Measurements from ENCODE around the gene FGF11. TPM values are rescaled to one million over a fixed set of nuclear protein-coding genes. Genes with fewer than 3 reads are reported as not detected.

FGF11 gene
- total RNA-seq, 2 donors from 2014 or later = 4.0 to 8.8 TPM

DNA sequence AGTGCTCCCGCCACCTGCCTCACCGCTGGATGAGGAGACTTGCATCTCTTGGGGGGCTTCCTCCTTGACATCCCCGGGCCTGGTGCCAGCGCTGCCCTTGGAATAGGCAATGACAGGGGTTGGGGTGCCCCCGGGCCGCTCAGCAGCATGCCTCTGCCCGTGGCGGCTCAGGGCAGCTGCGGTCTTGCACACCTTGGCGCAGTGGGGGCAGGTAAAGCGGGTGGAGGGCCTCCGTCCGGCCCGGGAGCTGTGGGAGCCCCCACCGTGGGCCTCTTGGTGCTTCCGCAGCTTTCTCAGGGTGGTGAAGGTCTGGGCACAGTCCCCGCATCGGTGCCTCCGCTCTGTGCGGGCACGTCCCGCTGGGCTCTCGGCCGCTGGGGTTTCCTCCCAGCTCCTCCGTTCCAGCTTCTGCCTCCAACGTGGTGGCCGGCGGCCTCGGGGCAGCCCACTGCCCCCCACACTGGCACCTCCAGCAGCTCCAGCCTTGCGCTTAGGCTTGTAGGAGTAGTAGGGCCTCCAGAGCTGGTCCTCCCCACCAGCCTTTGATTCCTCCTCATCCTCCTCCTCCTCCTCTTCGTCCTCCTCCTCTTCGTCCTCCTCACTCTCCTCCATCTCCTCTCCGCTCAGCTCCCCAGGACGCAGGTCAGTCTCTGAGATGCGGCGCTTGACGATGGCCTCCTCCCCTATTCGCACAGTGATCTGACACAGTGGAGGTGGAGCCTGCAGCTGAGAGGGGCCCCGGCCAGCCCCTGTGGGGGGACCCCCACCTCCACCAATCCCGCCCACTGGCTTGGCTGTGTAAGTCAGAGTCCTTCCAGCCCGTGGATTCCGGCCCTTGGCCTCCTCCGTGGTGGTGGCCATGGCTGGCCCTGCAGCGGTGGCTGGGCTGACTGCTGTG, 23.4 kb downstream of the FGF11 start:
- Histone ChIP-seq H3K36me3 (ENCODE audit: control insufficient read depth, insufficient read depth, low read length) (peaks cover 11% of the 10 kb centered on the region), H3K4me1 (ENCODE audit: control insufficient read depth, insufficient read depth, low read length) (no peaks in the 10 kb centered on the region), H3K4me3 (ENCODE audit: low read length) (no peak overlapping the region), H3K9me3 (ENCODE audit: control insufficient read depth, low read length) (no peaks in the 10 kb centered on the region), H3K9ac (ENCODE audit: extremely low read depth, low read length, poor library complexity, severe bottlenecking) (no peak overlapping the region), H3K27me3 (ENCODE audit: control insufficient read depth, insufficient read depth, low read length, poor library complexity, severe bottlenecking) (no peaks in the 10 kb centered on the region), H3K27ac (ENCODE audit: low read depth, low read length) (no peak overlapping the region)
- TF ChIP-seq, protein P1, sequence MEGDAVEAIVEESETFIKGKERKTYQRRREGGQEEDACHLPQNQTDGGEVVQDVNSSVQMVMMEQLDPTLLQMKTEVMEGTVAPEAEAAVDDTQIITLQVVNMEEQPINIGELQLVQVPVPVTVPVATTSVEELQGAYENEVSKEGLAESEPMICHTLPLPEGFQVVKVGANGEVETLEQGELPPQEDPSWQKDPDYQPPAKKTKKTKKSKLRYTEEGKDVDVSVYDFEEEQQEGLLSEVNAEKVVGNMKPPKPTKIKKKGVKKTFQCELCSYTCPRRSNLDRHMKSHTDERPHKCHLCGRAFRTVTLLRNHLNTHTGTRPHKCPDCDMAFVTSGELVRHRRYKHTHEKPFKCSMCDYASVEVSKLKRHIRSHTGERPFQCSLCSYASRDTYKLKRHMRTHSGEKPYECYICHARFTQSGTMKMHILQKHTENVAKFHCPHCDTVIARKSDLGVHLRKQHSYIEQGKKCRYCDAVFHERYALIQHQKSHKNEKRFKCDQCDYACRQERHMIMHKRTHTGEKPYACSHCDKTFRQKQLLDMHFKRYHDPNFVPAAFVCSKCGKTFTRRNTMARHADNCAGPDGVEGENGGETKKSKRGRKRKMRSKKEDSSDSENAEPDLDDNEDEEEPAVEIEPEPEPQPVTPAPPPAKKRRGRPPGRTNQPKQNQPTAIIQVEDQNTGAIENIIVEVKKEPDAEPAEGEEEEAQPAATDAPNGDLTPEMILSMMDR (conservative IDR thresholded peaks at IDR 0.05) = no peak
- WGBS, 2 experiments (ENCODE audit: insufficient coverage in 1 of 2, insufficient read length in 1 of 2) = 95% methylated on average over 29 to 44 of the region's 44 CpGs
- peak; percentile 45 for DNase-seq
- Mint-ChIP-seq H3K4me1 (peaks cover 3% of the 10 kb centered on the region), H3K4me3 (no peak overlapping the region), H3K9me3 (no peaks in the 10 kb centered on the region), H3K36me3 (ENCODE audit: low read depth) (peaks cover 22% of the 10 kb centered on the region), H3K27ac (no peak overlapping the region), H3K27me3 (ENCODE audit: insufficient read depth) (no peaks in the 10 kb centered on the region)

DNA sequence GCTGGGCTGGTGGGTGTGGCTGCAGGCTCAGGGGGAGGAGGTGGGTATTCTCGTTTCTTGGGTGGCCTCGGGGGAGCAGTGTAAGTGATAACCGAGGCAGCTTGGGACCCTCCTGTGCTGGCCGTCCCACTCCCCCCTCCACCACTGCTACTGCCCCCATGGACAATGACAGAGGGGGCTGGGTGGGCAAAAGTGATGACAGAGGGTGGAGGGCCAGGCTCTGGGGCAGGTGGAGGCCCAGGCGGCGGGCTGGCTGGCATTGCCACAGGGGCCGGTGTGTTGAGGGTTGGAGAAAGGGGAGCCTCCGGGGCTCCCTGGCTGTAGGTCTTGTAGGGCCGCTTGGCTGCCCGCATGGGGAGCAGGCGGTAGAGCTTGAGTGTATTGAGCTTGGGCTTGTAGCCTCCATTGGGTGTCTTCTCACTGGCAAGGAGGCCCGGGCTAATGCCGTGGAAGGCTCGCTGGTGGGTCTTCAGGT, 24.1 kb downstream of the FGF11 start:
- Mint-ChIP-seq H3K4me1 (peaks cover 3% of the 10 kb centered on the region), H3K27me3 (ENCODE audit: insufficient read depth) (no peaks in the 10 kb centered on the region), H3K9me3 (no peaks in the 10 kb centered on the region), H3K27ac (no peak overlapping the region), H3K36me3 (ENCODE audit: low read depth) (peaks cover 22% of the 10 kb centered on the region), H3K4me3 (no peak overlapping the region)
- TF ChIP-seq, protein P1 (conservative IDR thresholded peaks at IDR 0.05) = no peak
- no peak for DNase-seq
- no peaks in the 10 kb centered on the region for H3K9me3 ChIP-seq (ENCODE audit: control insufficient read depth, low read length)
- no peak overlapping the region for H3K27ac ChIP-seq (ENCODE audit: low read depth, low read length)
- H3K36me3 ChIP-seq (ENCODE audit: control insufficient read depth, insufficient read depth, low read length) = peaks cover 11% of the 10 kb centered on the region
- H3K9ac ChIP-seq (ENCODE audit: extremely low read depth, low read length, poor library complexity, severe bottlenecking) = no peak overlapping the region
- H3K4me3 ChIP-seq (ENCODE audit: low read length) = no peak overlapping the region
- 95 to 100% methylated on average over 6 to 13 of the region's 14 CpGs for WGBS, 2 experiments (ENCODE audit: insufficient coverage in 1 of 2, insufficient read length in 1 of 2)
- H3K27me3 ChIP-seq (ENCODE audit: control insufficient read depth, insufficient read depth, low read length, poor library complexity, severe bottlenecking) = no peaks in the 10 kb centered on the region
- no peaks in the 10 kb centered on the region for H3K4me1 ChIP-seq (ENCODE audit: control insufficient read depth, insufficient read depth, low read length)

DNA sequence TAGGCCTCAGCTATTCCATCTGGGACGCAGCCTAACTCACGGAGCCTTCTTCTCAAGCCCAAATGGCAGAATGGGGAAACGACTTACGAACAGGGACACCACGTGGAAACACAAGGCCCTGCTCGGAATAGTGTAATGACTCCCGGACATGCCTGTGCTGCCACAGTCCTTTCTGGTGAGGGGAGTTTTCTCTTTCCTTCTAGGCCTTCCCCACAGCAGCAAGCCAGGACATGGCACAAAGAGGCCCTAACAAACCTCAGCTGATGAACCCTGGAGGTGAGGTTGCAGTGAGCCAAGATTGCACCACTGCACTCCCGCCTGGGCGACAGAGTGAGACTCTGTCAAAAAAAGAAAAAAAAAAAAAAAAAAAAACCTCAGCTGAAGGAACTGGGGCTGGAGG, 24.8 kb downstream of the FGF11 start:
- H3K9me3 ChIP-seq (ENCODE audit: control insufficient read depth, low read length) = no peaks in the 10 kb centered on the region
- no peaks in the 10 kb centered on the region for H3K27me3 ChIP-seq (ENCODE audit: control insufficient read depth, insufficient read depth, low read length, poor library complexity, severe bottlenecking)
- H3K4me1 ChIP-seq (ENCODE audit: control insufficient read depth, insufficient read depth, low read length) = no peaks in the 10 kb centered on the region
- H3K4me3 Mint-ChIP-seq = no peak overlapping the region
- H3K36me3 ChIP-seq (ENCODE audit: control insufficient read depth, insufficient read depth, low read length) = peaks cover 11% of the 10 kb centered on the region
- H3K9me3 Mint-ChIP-seq = no peaks in the 10 kb centered on the region
- H3K4me3 ChIP-seq (ENCODE audit: low read length) = no peak overlapping the region
- no peak overlapping the region for H3K27ac Mint-ChIP-seq
- H3K36me3 Mint-ChIP-seq (ENCODE audit: low read depth) = peaks cover 19% of the 10 kb centered on the region
- TF ChIP-seq, protein P1 (conservative IDR thresholded peaks at IDR 0.05) = no peak
- H3K9ac ChIP-seq (ENCODE audit: extremely low read depth, low read length, poor library complexity, severe bottlenecking) = no peak overlapping the region
- H3K4me1 Mint-ChIP-seq = peaks cover 3% of the 10 kb centered on the region
- WGBS, 2 experiments (ENCODE audit: insufficient coverage in 1 of 2, insufficient read length in 1 of 2) = 91 to 100% methylated on average over 5 to 9 of the region's 9 CpGs
- DNase-seq = no peak
- no peak overlapping the region for H3K27ac ChIP-seq (ENCODE audit: low read depth, low read length)
- H3K27me3 Mint-ChIP-seq (ENCODE audit: insufficient read depth) = no peaks in the 10 kb centered on the region

Measured in endodermal cell (in vitro differentiated cells).